HEK293T (cell line): ENCODE results near the gene SH3BGRL.

Experiments
- ARNT ChIP-seq: fragments of 450-650 bp; IDR thresholded peaks from 2 replicates; pipeline ENCODE4 v1.6.1; 2017; ENCODE audit warnings: mild to moderate bottlenecking
- BHLHE40 ChIP-seq: fragments of 450-650 bp; IDR thresholded peaks from 2 replicates; pipeline ENCODE4 v1.6.1; 2016; ENCODE audit warnings: mild to moderate bottlenecking, moderate library complexity, borderline replicate concordance
- FOXK2 ChIP-seq: fragments of 450-650 bp; IDR thresholded peaks from 2 replicates; pipeline ENCODE4 v1.6.1; 2016; ENCODE audit warnings: mild to moderate bottlenecking
- FOXM1 ChIP-seq: fragments of 450-650 bp; IDR thresholded peaks from 2 replicates; pipeline ENCODE4 v1.6.1; 2017; ENCODE audit warnings: mild to moderate bottlenecking, borderline replicate concordance
- HDGF ChIP-seq: fragments of 450-650 bp; IDR thresholded peaks from 2 replicates; pipeline ENCODE4 v1.6.1; 2017; ENCODE audit warnings: antibody characterized with exemption, borderline replicate concordance
- L3MBTL2 ChIP-seq: fragments of 450-650 bp; conservative IDR thresholded peaks from 2 replicates; pipeline ENCODE4 v1.6.1; 2016; ENCODE audit warnings: mild to moderate bottlenecking
- NFRKB ChIP-seq: fragments of 450-650 bp; IDR thresholded peaks from 2 replicates; pipeline ENCODE4 v1.6.1; 2016; ENCODE audit warnings: mild to moderate bottlenecking, moderate library complexity
- SP1 ChIP-seq: fragments of 450-650 bp; IDR thresholded peaks from 2 replicates; pipeline ENCODE4 v1.6.1; 2017
- TARDBP ChIP-seq: fragments of 450-650 bp; IDR thresholded peaks from 2 replicates; pipeline ENCODE4 v1.6.1; 2016

GRCh38 chrX:81305240-81305639 is 103.3 kb downstream of the SH3BGRL start:
- TF ChIP-seq HDGF (no peak), TARDBP (no peak), FOXK2 (no peak), BHLHE40 (no peak), NFRKB (no peak), SP1 (no peak), ARNT (no peak), FOXM1 (no peak), L3MBTL2 (no peak)
